Measurements from ENCODE around the gene GPR132. TPM values are rescaled to one million over a fixed set of nuclear protein-coding genes. Genes with fewer than 3 reads are reported as not detected.

The GPR132 gene
- total RNA-seq, 1 donor from 2014 or later, result 2.2 TPM

GRCh38 chr14:105012171-105012985 lies 52.9 kb downstream of the GPR132 start:
- Histone ChIP-seq H3K27ac (ENCODE audit: low read depth, low read length) (no peak overlapping the region), H3K9ac (ENCODE audit: low read length) (no peak overlapping the region), H3K27me3 (ENCODE audit: insufficient read depth, low read length) (no peaks in the 10 kb centered on the region), H3K9me3 (ENCODE audit: insufficient read depth, low read depth, low read length) (no peaks in the 10 kb centered on the region), H3K4me2 (ENCODE audit: low read length) (no peak overlapping the region), H4K20me1 (ENCODE audit: insufficient read depth, low read length) (peaks cover 82% of the 10 kb centered on the region), H3K4me1 (ENCODE audit: insufficient read depth, low read length) (peaks cover 10% of the 10 kb centered on the region), H3K4me3 (ENCODE audit: insufficient read depth, low read depth, low read length) (no peak overlapping the region), H2AFZ (ENCODE audit: low read depth, low read length) (no peak overlapping the region), H3K79me2 (ENCODE audit: insufficient read depth, low read length) (peaks cover 86% of the 10 kb centered on the region), H3K36me3 (ENCODE audit: insufficient read depth, low read length) (peaks cover 17% of the 10 kb centered on the region)
- Mint-ChIP-seq H3K9me3 (ENCODE audit: unreplicated experiment) (no peaks in the 10 kb centered on the region), H3K27me3 (ENCODE audit: low read depth, unreplicated experiment) (no peaks in the 10 kb centered on the region), H3K36me3 (ENCODE audit: low read depth, unreplicated experiment) (peaks cover 7% of the 10 kb centered on the region), H3K4me1 (ENCODE audit: low read depth, unreplicated experiment) (no peaks in the 10 kb centered on the region), H3K27ac (ENCODE audit: unreplicated experiment) (no peak overlapping the region), H3K4me3 (ENCODE audit: unreplicated experiment) (no peak overlapping the region)
- no peak for TF ChIP-seq EZH2 (IDR thresholded peaks at IDR 0.05; ENCODE audit: insufficient read depth, low read length)
- TF ChIP-seq CTCF (IDR thresholded peaks at IDR 0.05; ENCODE audit: insufficient read depth, low read depth, low read length), result peak; percentile 16
- DNase-seq (ENCODE audit: low read depth) (no peak), FAIRE-seq (no peak)

GRCh38 chr14:105011312-105011990 lies 53.8 kb downstream of the GPR132 start:
- no peaks in the 10 kb centered on the region for H3K9me3 ChIP-seq (ENCODE audit: insufficient read depth, low read depth, low read length)
- Mint-ChIP-seq H3K4me3 (ENCODE audit: unreplicated experiment) (no peak overlapping the region), H3K4me1 (ENCODE audit: low read depth, unreplicated experiment) (no peaks in the 10 kb centered on the region), H3K27ac (ENCODE audit: unreplicated experiment) (no peak overlapping the region), H3K36me3 (ENCODE audit: low read depth, unreplicated experiment) (peaks cover 7% of the 10 kb centered on the region), H3K9me3 (ENCODE audit: unreplicated experiment) (no peaks in the 10 kb centered on the region), H3K27me3 (ENCODE audit: low read depth, unreplicated experiment) (no peaks in the 10 kb centered on the region)
- H3K79me2 ChIP-seq (ENCODE audit: insufficient read depth, low read length), result peaks cover 85% of the 10 kb centered on the region
- no peak overlapping the region for H3K4me2 ChIP-seq (ENCODE audit: low read length)
- no peak overlapping the region for H2AFZ ChIP-seq (ENCODE audit: low read depth, low read length)
- DNase-seq (ENCODE audit: low read depth) (no peak), FAIRE-seq (no peak)
- peaks cover 83% of the 10 kb centered on the region for H4K20me1 ChIP-seq (ENCODE audit: insufficient read depth, low read length)
- no peak overlapping the region for H3K9ac ChIP-seq (ENCODE audit: low read length)
- peaks cover 10% of the 10 kb centered on the region for H3K4me1 ChIP-seq (ENCODE audit: insufficient read depth, low read length)
- H3K4me3 ChIP-seq (ENCODE audit: insufficient read depth, low read depth, low read length), result no peak overlapping the region
- no peak overlapping the region for H3K27ac ChIP-seq (ENCODE audit: low read depth, low read length)
- H3K27me3 ChIP-seq (ENCODE audit: insufficient read depth, low read length), result no peaks in the 10 kb centered on the region
- TF ChIP-seq CTCF (IDR thresholded peaks at IDR 0.05; ENCODE audit: insufficient read depth, low read depth, low read length) (no peak), EZH2 (IDR thresholded peaks at IDR 0.05; ENCODE audit: insufficient read depth, low read length) (no peak)
- peaks cover 20% of the 10 kb centered on the region for H3K36me3 ChIP-seq (ENCODE audit: insufficient read depth, low read length)
